Measurements from ENCODE around the gene CCDC92B.

GRCh38 chr17:2780931-2781454 is 31.5 kb upstream of the CCDC92B start:
- TF ChIP-seq USF1 (IDR thresholded peaks at IDR 0.05; ENCODE audit: borderline replicate concordance, extremely low read length, insufficient read depth, low read depth, low read length) (no peak), SMC3 (IDR thresholded peaks at IDR 0.05; ENCODE audit: borderline replicate concordance, low read length) (no peak), RFX5 (IDR thresholded peaks at IDR 0.05; ENCODE audit: low read depth, low read length) (no peak), TCF12 (IDR thresholded peaks at IDR 0.05; ENCODE audit: low read depth, low read length) (no peak), CBX3 (IDR thresholded peaks at IDR 0.05; ENCODE audit: borderline replicate concordance, low read depth) (no peak), HDAC6 (IDR thresholded peaks at IDR 0.05; ENCODE audit: unreplicated experiment) (no peak), BACH1 (IDR thresholded peaks at IDR 0.05; ENCODE audit: borderline replicate concordance) (no peak), SMAD1 (IDR thresholded peaks at IDR 0.05; ENCODE audit: low read depth, partially characterized antibody) (no peak), ZZZ3 (IDR thresholded peaks at IDR 0.05; ENCODE audit: control insufficient read depth, insufficient read length, low read depth) (no peak), FOS (IDR thresholded peaks at IDR 0.05; ENCODE audit: borderline replicate concordance, extremely low read depth, insufficient read length) (no peak), ZNF24 (IDR thresholded peaks at IDR 0.05) (no peak), POLR2AphosphoS5 (IDR thresholded peaks at IDR 0.05; ENCODE audit: low read length) (no peak)
- TF ChIP-seq, protein P1, sequence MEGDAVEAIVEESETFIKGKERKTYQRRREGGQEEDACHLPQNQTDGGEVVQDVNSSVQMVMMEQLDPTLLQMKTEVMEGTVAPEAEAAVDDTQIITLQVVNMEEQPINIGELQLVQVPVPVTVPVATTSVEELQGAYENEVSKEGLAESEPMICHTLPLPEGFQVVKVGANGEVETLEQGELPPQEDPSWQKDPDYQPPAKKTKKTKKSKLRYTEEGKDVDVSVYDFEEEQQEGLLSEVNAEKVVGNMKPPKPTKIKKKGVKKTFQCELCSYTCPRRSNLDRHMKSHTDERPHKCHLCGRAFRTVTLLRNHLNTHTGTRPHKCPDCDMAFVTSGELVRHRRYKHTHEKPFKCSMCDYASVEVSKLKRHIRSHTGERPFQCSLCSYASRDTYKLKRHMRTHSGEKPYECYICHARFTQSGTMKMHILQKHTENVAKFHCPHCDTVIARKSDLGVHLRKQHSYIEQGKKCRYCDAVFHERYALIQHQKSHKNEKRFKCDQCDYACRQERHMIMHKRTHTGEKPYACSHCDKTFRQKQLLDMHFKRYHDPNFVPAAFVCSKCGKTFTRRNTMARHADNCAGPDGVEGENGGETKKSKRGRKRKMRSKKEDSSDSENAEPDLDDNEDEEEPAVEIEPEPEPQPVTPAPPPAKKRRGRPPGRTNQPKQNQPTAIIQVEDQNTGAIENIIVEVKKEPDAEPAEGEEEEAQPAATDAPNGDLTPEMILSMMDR (IDR thresholded peaks at IDR 0.05 in 2 of 3, conservative IDR thresholded peaks at IDR 0.05 in 1 of 3; ENCODE audit: control insufficient read depth in 2 of 3, extremely low read depth in 1 of 3, insufficient read depth in 1 of 3, low read depth in 3 of 3, low read length in 3 of 3), result no peak

All from GM12878 (cell line).